HUES48 (cell line): ENCODE measurements around the gene LINGO3.
"Not testable (repeated sequence)": the region's sequence is repeated elsewhere in the genome, so short reads cannot be mapped to it uniquely, and the experiment has no call there.

Experiments
- H3K27ac ChIP-seq: one replicate; pipeline ENCODE4 v1.7.0; 2013; ENCODE audit warnings: low read depth, low read length, inconsistent platforms
- H3K27me3 ChIP-seq: 2 replicates; pipeline ENCODE4 v1.6.1; 2013; ENCODE audit warnings: mild to moderate bottlenecking, low read length; ENCODE audit not compliant: control insufficient read depth, insufficient read depth
- H3K36me3 ChIP-seq: 2 replicates; pipeline ENCODE4 v1.6.1; 2013; ENCODE audit warnings: low read length; ENCODE audit not compliant: control insufficient read depth, insufficient read depth
- H3K4me1 ChIP-seq: 2 replicates; pipeline ENCODE4 v1.6.1; 2013; ENCODE audit warnings: mild to moderate bottlenecking, low read length; ENCODE audit not compliant: control insufficient read depth, insufficient read depth
- H3K4me3 ChIP-seq: 2 replicates; pipeline ENCODE4 v1.5.1; 2013; ENCODE audit warnings: mild to moderate bottlenecking, low read depth, low read length
- H3K9ac ChIP-seq: 2 replicates; pipeline ENCODE4 v1.6.1; 2013; ENCODE audit warnings: mild to moderate bottlenecking, low read depth, low read length, moderate library complexity
- H3K9me3 ChIP-seq: 2 replicates; pipeline ENCODE4 v1.6.1; 2013; ENCODE audit warnings: low read length; ENCODE audit not compliant: control insufficient read depth, insufficient read depth

LINGO3 gene

GRCh38 chr19:2287585-2288337 lies 20.2 kb downstream of the LINGO3 start:
- H3K4me3 ChIP-seq = no peak overlapping the region
- H3K27ac ChIP-seq = no peak overlapping the region
- no peaks in the 10 kb centered on the region for H3K9me3 ChIP-seq
- no peaks in the 10 kb centered on the region for H3K36me3 ChIP-seq
- no peaks in the 10 kb centered on the region; the same call in 1 of the 2 replicates for H3K4me1 ChIP-seq
- H3K27me3 ChIP-seq = peaks cover 66% of the 10 kb centered on the region
- no peak overlapping the region for H3K9ac ChIP-seq

- H3K27me3 ChIP-seq = peaks cover 66% of the 10 kb centered on the region
- H3K4me3 ChIP-seq = no peak overlapping the region
- no peak overlapping the region for H3K27ac ChIP-seq
- no peaks in the 10 kb centered on the region; the same call in 1 of the 2 replicates for H3K4me1 ChIP-seq
- no peak overlapping the region for H3K9ac ChIP-seq
- no peaks in the 10 kb centered on the region for H3K36me3 ChIP-seq
- H3K9me3 ChIP-seq = no peaks in the 10 kb centered on the region
Observed at GRCh38 chr19:2286402-2287140, 21.4 kb downstream of the LINGO3 start.

GRCh38 chr19:2283835-2284507 lies 24.0 kb downstream of the LINGO3 start:
- no peaks in the 10 kb centered on the region for H3K9me3 ChIP-seq
- no peaks in the 10 kb centered on the region for H3K4me1 ChIP-seq
- peaks cover 41% of the 10 kb centered on the region for H3K27me3 ChIP-seq
- no peaks in the 10 kb centered on the region for H3K36me3 ChIP-seq
- no peak overlapping the region for H3K9ac ChIP-seq
- H3K4me3 ChIP-seq = no peak overlapping the region
- H3K27ac ChIP-seq = no peak overlapping the region

GRCh38 chr19:2282862-2283237 lies 25.1 kb downstream of the LINGO3 start:
- Histone ChIP-seq H3K4me1 (no peaks in the 10 kb centered on the region), H3K4me3 (0 out of 2 replicates have a peak overlapping the region, but pooled peaks have one; percentile 57), H3K27me3 (peaks cover 30% of the 10 kb centered on the region), H3K9ac (no peak overlapping the region), H3K36me3 (no peaks in the 10 kb centered on the region), H3K27ac (no peak overlapping the region), H3K9me3 (no peaks in the 10 kb centered on the region)

- Histone ChIP-seq H3K27me3 (peaks cover 24% of the 10 kb centered on the region), H3K4me3 (peak within 1 kb of the TSS; percentile 57), H3K27ac (no peak within 1 kb of the TSS), H3K9ac (no peak within 1 kb of the TSS), H3K9me3 (no peaks in the 10 kb centered on the region), H3K4me1 (no peaks in the 10 kb centered on the region), H3K36me3 (no peaks in the 10 kb centered on the region)
Observed at GRCh38 chr19:2282062-2282861, 25.7 kb downstream of the LINGO3 start, which contains the start of gene PEAK3. Gene PEAK3 (minus strand): TSS chr19:2282175. CDS start chr19:2280931, 1,244 bp downstream.

GRCh38 chr19:2281265-2282061 lies 26.5 kb downstream of the LINGO3 start:
- not testable (repeated sequence) for H3K9me3 ChIP-seq, H3K36me3 ChIP-seq, H3K27ac ChIP-seq, H3K9ac ChIP-seq, H3K4me1 ChIP-seq
- peaks cover 23% of the 10 kb centered on the region for H3K27me3 ChIP-seq
- H3K4me3 ChIP-seq = peak overlapping the region; percentile 57

GRCh38 chr19:2280633-2281264 lies 27.2 kb downstream of the LINGO3 start:
- Histone ChIP-seq H3K36me3 (no peaks in the 10 kb centered on the region), H3K27ac (no peak overlapping the region), H3K27me3 (peaks cover 23% of the 10 kb centered on the region), H3K9me3 (no peaks in the 10 kb centered on the region), H3K4me1 (no peaks in the 10 kb centered on the region), H3K4me3 (no peak overlapping the region), H3K9ac (no peak overlapping the region)

GRCh38 chr19:2278459-2279158 lies 29.3 kb downstream of the LINGO3 start:
- no peaks in the 10 kb centered on the region for H3K4me1 ChIP-seq
- H3K36me3 ChIP-seq = no peaks in the 10 kb centered on the region
- no peak overlapping the region for H3K4me3 ChIP-seq
- no peak overlapping the region for H3K9ac ChIP-seq
- no peak overlapping the region for H3K27ac ChIP-seq
- H3K9me3 ChIP-seq = no peaks in the 10 kb centered on the region
- H3K27me3 ChIP-seq = peaks cover 19% of the 10 kb centered on the region

GRCh38 chr19:2277138-2277537 lies 30.8 kb downstream of the LINGO3 start:
- Histone ChIP-seq H3K9ac (no peak overlapping the region), H3K27me3 (peaks cover 7% of the 10 kb centered on the region), H3K4me1 (no peaks in the 10 kb centered on the region), H3K9me3 (no peaks in the 10 kb centered on the region), H3K4me3 (no peak overlapping the region), H3K27ac (no peak overlapping the region), H3K36me3 (peaks cover 11% of the 10 kb centered on the region)
